ENCODE measurements around the gene TCFL5. TPM values are rescaled to one million over a fixed set of nuclear protein-coding genes. Genes with fewer than 3 reads are reported as not detected.
"Not testable (repeated sequence)": the region's sequence is repeated elsewhere in the genome, so short reads cannot be mapped to it uniquely, and the experiment has no call there.

TCFL5 gene
- total RNA-seq, 2 donors from 2014 or later: 3.4 to 3.7 TPM

DNA sequence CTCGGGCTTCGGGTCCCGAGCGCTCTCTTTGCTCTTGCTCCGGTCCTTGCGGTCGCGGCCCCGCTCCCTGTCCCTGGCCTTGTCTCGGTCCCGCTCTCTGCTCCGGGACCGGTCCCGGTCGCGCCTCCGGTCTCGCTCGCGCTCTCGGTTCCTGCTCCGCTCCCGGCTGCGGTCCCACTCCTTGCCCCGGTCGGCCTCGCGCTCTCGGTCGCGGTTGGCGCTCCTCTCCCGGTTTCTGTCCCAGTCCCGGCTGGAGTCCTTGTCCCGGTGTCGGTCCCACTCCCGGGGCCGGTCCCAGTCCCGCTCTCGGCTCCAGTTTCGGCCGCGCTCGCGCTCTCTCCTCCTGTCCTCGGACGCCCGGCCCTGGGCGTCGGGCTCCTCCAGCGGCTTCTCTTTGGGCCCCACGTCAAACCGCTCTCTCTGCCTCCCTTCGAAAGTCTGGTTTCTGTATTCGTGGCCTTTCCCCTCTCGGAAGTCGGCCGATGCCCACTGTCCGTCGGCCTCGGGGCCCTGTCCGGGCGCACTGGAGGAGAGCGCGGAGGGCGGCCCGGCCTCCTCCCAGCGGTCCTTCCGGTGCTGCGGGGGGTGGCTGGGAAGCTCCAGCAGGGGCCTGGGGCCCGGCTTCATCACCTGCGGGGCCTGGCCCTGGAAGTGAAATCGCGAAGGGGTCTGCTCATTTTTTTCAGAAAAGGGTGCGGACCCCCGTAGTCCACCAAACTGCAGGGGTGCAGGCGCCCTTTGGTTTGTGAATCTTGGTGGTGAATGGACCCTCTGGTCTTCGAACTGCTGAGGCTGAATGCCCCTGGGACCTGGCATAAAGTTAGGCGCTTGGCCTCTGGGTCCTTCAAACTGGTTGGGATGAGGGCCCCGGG lies 17.9 kb upstream of the TCFL5 start:
- Mint-ChIP-seq H3K9me3 (no peaks in the 10 kb centered on the region), H3K27me3 (no peaks in the 10 kb centered on the region), H3K4me3 (no peak overlapping the region), H3K27ac (no peak overlapping the region), H3K36me3 (ENCODE audit: low read depth) (peaks cover 18% of the 10 kb centered on the region), H3K4me1 (peaks cover 3% of the 10 kb centered on the region)
- ATAC-seq (replicated peaks): no peak

DNA sequence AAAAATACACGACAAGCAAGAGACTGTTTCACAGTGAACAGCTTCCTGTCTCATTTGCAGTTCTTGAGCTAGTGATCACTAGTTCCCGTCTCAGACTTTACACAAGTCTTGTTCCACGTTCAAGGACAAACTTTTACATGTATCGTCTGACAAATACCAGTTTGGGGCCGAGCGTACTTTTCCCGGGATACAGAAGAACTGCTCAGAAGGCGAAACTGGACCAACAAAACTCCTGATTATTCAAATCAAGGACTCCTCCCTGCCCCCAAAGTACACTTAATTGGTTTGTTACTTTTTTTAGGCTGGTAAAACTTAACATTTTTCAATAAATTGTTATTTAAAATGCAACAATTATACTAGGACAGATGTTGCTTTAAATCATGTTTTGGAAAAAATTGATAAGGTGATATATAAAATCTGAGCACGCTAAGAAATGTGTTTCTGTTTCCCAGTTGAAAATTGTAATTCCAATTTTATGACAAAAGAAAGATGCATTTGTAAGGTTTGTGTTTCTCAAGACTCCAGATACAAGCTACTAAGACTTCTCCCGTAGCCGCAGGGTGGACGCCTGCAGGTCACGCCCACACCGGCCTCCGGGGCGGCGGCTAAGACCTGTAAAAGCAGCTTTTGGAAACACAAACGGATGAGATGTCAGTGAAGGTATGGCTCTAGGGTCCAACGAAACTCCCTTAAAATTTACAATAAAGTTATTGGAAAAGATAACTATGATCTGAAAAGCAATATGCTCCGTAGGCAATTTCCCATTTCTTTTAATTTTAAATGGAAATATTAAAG lies 16.8 kb upstream of the TCFL5 start:
- peaks cover 11% of the 10 kb centered on the region for H3K4me1 Mint-ChIP-seq
- H3K4me3 Mint-ChIP-seq: no peak overlapping the region
- H3K27ac Mint-ChIP-seq: no peak overlapping the region
- peaks cover 18% of the 10 kb centered on the region for H3K36me3 Mint-ChIP-seq (ENCODE audit: low read depth)
- H3K27me3 Mint-ChIP-seq: no peaks in the 10 kb centered on the region
- no peak for ATAC-seq (replicated peaks)
- no peaks in the 10 kb centered on the region for H3K9me3 Mint-ChIP-seq

DNA sequence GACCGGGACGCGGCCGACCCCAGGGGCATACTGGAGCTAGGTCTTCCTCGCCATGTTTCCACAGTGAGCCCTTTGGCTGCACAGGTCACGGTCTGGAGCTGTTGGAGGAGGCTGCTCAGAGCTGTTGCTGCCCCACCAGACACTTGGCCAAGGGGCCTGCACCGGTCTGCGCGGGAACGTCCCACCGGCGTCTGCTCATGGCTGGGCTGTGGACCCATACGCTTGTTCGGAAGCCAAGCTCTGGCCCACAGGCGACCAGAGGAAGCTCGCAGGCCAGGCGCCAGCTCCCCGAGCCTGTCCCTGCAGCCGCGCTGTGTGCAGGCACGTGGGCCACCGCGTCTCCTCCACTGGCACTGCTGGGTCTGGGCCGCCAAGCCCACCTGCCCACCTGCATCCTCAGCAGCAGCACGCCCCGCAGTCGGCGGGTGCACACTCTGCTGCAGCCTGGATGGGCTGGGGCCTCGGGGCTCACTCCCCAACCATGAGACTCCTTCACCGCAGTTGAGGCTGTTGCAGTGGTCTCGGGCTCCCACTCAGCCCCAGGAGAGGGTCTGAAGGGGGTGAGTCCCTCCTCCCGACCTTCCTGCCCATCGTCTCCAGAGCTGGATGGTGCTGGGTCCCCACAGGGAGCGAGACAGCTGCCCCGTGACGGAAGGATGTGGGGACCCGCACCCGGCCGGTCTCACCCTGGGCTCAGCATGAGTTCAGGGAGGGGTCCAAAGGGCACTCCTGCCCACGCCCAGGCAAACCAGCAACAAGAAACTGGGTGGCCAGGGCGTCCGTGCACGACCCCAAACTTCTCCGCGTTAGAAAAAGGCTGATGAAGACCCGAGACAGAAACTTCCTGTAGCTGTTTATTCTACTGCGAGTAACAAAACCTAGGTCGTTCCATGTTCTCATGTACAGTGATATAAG lies 15.5 kb upstream of the TCFL5 start:
- no peak overlapping the region for H3K27ac Mint-ChIP-seq

DNA sequence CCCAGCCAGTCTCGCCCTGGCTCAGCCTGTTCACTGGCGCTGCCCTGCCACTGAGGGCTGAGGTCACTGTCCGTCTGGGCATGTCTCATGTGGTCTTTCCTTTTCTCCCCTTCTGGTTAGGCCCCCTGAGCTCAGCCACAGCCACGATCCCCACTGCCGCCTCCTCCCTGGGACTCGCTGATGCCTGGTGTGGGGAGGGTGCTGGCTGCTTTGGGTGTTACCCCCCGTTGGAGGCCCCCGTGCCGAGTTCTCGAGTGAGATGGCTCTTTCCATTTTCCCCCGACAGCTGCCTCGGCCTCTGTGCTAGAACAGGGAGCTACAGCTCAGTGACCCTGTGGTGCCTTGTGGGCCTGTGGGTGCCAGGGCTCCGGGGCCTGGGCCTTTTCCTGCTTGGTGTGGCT lies 14.9 kb upstream of the TCFL5 start:
- Mint-ChIP-seq H3K36me3 (ENCODE audit: low read depth) (peaks cover 10% of the 10 kb centered on the region), H3K27me3 (peaks cover 3% of the 10 kb centered on the region), H3K4me3 (no peak overlapping the region), H3K4me1 (peaks cover 18% of the 10 kb centered on the region), H3K27ac (no peak overlapping the region), H3K9me3 (no peaks in the 10 kb centered on the region)
- no peak for ATAC-seq (replicated peaks)

More for the DNA sequence above, 15.5 kb upstream of the TCFL5 start:
- Mint-ChIP-seq H3K36me3 (ENCODE audit: low read depth) (peaks cover 16% of the 10 kb centered on the region), H3K27me3 (peaks cover 3% of the 10 kb centered on the region), H3K9me3 (no peaks in the 10 kb centered on the region), H3K4me3 (no peak overlapping the region), H3K4me1 (peaks cover 18% of the 10 kb centered on the region)
- ATAC-seq (replicated peaks): no peak

DNA sequence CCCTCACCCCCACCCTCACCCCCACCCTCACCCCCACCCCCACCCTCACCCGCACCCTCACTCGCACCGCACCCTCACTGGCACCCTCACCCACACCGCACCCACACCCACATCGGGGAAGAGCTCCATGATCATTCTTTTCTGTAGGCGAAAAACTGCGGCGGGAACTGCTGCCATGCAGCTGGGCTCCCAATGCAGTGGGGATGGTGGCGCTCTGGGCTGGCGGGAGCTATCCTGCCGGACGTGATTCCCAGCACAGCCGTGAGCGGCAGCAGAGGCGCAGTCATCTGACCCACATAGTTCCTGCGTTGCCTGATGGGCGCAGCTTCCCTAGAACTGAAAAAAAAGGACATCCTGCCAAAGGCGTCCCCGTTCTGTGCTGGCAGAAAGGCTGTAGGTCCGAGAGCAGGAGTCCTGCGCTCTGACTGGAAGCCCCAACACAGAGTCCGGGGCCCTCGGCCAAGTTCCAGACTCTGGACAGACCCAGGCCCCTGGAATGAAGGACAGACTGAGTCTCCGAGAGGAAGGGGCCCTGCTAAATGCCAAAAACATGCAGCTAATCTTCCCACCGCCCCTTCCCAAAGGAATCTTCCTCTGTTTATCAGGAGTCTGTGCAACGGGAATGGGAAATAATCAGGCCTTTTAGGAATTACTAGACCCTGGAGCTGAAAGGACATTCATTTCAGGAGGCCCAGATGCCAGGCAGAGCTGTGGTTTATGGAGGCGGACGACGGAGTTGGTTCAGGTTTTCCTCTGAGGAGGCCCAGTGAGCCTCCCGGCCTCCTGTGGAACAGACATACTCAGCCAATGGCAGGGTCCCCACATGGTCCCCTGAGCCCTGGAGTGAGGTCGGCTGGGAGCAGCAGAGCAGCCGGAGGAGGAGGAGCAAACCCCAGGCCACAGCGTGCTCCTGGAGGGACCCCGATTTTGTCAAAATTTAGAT lies 14.1 kb upstream of the TCFL5 start:
- Mint-ChIP-seq H3K4me1 (peaks cover 18% of the 10 kb centered on the region), H3K27ac (peak overlapping the region; percentile 59), H3K4me3 (peak overlapping the region; percentile 38), H3K36me3 (ENCODE audit: low read depth) (peaks cover 6% of the 10 kb centered on the region), H3K27me3 (peaks cover 3% of the 10 kb centered on the region), H3K9me3 (no peaks in the 10 kb centered on the region)
- peak; percentile 29 for ATAC-seq (replicated peaks)

DNA sequence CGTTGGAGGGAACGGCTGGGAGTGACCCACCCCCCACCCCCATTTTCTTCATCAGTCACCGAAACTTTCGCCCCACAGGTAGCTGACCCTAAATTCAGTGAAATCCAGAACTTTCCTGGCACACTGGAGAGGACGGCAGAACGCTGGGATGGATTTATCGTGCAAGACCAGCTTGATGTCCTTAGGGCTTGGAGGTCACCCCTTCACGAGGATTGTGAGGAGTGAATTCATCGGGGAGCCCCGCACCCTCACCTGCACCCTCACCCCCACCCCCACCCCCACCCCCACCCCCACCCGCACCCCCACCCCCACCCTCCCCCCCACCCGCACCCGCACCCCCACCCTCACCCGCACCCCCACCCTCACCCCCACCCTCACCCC lies 13.3 kb upstream of the TCFL5 start:
- Mint-ChIP-seq H3K27ac (no peak overlapping the region), H3K36me3 (ENCODE audit: low read depth) (peaks cover 6% of the 10 kb centered on the region), H3K4me3 (no peak overlapping the region), H3K9me3 (no peaks in the 10 kb centered on the region), H3K4me1 (peaks cover 18% of the 10 kb centered on the region), H3K27me3 (peaks cover 3% of the 10 kb centered on the region)
- ATAC-seq (replicated peaks): no peak

DNA sequence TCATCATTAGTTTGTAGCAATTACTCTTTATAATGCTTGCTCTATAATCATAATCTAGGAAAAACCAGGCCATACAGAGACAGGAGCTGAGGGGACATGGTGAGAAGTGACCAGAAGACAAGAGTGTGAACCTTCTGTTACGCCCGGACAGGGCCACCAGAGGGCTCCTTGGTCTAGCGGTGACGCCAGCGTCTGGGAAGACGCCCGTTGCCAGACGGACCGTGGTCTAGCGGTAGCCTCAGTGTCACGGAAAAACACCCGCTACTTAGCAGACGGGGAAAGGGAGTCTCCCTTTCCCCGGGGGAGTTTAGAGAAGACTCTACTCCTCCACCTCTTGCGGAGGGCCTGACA lies 12.0 kb upstream of the TCFL5 start:
- not testable (repeated sequence) for ATAC-seq (replicated peaks); H3K27me3 Mint-ChIP-seq; H3K36me3 Mint-ChIP-seq (ENCODE audit: low read depth); H3K9me3 Mint-ChIP-seq
- Mint-ChIP-seq H3K27ac (peak overlapping the region; percentile 71), H3K4me3 (peak overlapping the region; percentile 53), H3K4me1 (peaks cover 18% of the 10 kb centered on the region)

DNA sequence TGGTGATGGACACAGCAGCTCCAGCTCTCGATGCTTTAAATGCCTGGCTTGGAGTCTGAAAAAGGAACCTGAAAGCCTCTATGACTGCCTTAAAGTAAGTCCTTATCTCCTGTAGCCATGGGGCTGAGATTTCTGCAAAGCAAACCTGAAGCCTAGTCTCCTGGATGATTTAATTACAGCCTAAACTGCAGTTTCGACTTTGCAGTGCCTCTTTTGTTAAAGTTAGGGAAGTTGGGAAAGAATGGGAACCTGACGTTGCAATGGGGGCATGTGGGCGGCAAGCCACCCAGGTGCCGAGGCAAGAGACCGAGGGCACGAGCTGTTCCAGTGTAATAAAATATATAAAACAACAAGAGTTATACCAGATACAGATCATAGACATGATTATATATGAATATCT lies 11.7 kb upstream of the TCFL5 start:
- Mint-ChIP-seq H3K4me3 (peak overlapping the region; percentile 53), H3K27ac (no peak overlapping the region), H3K27me3 (peaks cover 3% of the 10 kb centered on the region), H3K4me1 (peaks cover 18% of the 10 kb centered on the region), H3K9me3 (no peaks in the 10 kb centered on the region), H3K36me3 (ENCODE audit: low read depth) (peaks cover 2% of the 10 kb centered on the region)
- no peak for ATAC-seq (replicated peaks)

DNA sequence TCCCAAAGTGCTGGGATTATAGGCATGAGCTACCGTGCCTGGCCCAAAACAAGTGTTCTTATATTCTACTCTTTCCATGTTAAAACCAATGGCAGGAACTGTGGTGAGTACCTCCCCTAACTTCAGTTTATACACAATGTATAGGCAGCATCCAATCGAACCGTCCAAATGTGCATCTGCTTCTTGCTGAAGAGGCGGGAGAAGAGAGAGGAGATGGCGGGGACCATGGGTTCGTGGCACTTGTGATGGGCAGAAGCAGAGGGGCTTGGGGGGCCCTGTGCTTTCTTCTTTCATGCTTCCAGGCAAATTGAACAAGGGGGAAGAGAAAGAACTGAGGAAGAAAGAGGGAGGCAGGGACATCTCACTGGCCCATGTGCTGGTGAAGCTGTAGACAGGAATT lies 11.2 kb upstream of the TCFL5 start:
- Mint-ChIP-seq H3K9me3 (no peaks in the 10 kb centered on the region), H3K4me3 (no peak overlapping the region), H3K27ac (no peak overlapping the region), H3K36me3 (ENCODE audit: low read depth) (no peaks in the 10 kb centered on the region), H3K27me3 (peaks cover 3% of the 10 kb centered on the region), H3K4me1 (peaks cover 18% of the 10 kb centered on the region)
- no peak for ATAC-seq (replicated peaks)

DNA sequence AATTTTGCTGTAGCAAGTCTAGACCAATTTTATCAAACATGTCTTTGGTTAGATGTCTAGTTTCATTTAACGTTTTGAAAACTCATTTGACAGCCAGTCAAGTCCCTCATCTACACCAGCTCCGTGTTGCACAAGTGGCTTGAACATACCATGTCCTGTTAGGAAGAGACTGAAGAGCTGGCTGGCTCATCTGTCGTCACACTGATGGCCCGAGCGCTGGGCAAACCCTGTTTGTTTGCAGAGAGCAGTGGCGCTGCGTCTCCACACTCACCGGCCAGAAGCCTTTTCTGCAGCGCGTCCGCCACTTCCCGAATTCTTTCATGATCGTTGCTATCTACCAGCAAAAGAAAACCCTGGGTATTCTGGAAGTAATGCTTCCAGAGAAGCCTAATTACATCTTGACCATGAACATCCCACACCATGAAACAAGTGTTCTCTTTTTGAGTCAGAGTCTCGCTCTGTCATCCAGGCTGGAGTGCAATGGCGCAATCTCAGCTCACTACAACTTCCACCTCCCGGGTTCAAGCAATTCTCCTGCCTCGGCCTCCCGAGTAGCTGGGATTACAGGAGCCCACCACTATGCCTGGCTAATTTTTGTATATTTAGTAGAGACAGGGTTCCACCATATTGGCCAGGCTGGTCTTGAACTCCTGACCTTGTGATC lies 10.7 kb upstream of the TCFL5 start:
- peaks cover 3% of the 10 kb centered on the region for H3K27me3 Mint-ChIP-seq
- no peaks in the 10 kb centered on the region for H3K9me3 Mint-ChIP-seq
- H3K36me3 Mint-ChIP-seq (ENCODE audit: low read depth): no peaks in the 10 kb centered on the region
- H3K27ac Mint-ChIP-seq: no peak overlapping the region
- ATAC-seq (replicated peaks): no peak
- H3K4me3 Mint-ChIP-seq: no peak overlapping the region
- peaks cover 18% of the 10 kb centered on the region for H3K4me1 Mint-ChIP-seq

DNA sequence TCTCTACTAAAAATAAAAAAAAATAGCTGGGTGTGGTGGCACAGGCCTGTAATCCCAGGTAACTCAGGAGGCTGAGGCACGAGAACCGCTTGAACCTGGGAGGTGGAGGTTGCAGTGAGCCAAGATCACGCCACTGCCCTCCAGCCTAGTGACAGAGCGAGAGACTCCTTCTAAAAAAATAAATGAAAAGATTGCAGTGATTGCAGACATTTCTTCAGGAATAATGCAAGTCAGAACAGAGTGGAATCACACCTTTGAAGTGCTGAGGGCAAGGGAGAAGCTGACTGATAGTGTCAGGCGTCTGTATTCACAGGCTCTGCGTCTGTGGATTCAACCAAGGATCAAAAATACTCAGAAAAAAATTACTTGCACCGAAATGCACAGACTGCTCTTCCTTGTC lies 2.6 kb upstream of the TCFL5 start:
- H3K36me3 Mint-ChIP-seq (ENCODE audit: low read depth): no peaks in the 10 kb centered on the region
- H3K27me3 Mint-ChIP-seq: no peaks in the 10 kb centered on the region
- no peak overlapping the region for H3K4me3 Mint-ChIP-seq
- no peak overlapping the region for H3K27ac Mint-ChIP-seq
- H3K9me3 Mint-ChIP-seq: no peaks in the 10 kb centered on the region
- no peaks in the 10 kb centered on the region for H3K4me1 Mint-ChIP-seq
- ATAC-seq (replicated peaks): no peak

DNA sequence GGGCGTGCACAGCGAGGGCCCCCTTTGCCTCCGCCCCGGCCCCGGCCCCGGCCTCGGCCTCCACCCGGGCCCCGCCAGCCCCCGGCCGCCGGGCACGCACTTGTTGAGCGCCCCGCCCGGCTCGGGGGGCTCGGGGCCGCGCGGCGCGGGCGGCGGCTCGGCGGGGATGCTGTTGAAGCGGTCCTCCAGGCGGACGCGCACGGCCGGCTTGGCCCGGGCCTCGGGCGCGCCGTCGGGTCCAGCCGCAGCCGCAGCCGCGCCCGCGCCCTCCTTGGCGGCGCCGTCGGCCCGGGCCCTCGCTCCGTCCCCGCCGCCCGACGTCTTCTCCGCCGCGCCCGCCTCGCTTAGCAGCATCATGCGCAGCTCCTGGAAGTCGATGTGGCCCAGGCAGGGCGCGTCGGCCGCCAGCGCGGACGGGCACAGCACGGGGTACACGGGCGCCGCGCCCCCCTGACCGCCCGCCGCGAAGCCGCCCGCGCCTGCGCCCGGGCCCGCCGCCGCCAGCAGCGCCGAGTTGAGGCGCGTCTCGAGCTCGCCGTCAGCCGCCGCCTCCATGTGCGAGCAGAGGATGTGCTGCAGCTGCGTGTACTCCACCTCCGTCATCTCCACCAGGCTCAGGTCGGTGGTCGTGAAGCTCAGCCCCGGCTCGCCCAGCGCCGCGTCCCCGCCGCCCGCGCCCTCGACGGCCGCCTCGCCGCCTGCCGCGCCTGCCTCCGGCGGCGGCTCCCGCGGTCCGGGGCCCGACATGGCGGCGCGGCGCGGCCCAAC lies 514 bp downstream of the TCFL5 start:
- H3K36me3 Mint-ChIP-seq (ENCODE audit: low read depth): peaks cover 15% of the 10 kb centered on the region
- H3K9me3 Mint-ChIP-seq: no peaks in the 10 kb centered on the region
- no peak overlapping the region for H3K27ac Mint-ChIP-seq
- peak; percentile 49 for ATAC-seq (replicated peaks)
- H3K27me3 Mint-ChIP-seq: no peaks in the 10 kb centered on the region
- H3K4me1 Mint-ChIP-seq: peaks cover 5% of the 10 kb centered on the region
- H3K4me3 Mint-ChIP-seq: no peak overlapping the region

Measured in activated T-helper 17 cell treated with anti-CD3 and anti-CD28 coated beads, Interleukin-2, amount 50 U/mL, for 72 hours (primary cell).